ENCODE results near the gene ARHGEF26. TPM values are rescaled to one million over a fixed set of nuclear protein-coding genes. Genes with fewer than 3 reads are reported as not detected.

Gene ARHGEF26
- total RNA-seq, 2 experiments from 2014 or later: 0.25 to 0.45 TPM

DNA sequence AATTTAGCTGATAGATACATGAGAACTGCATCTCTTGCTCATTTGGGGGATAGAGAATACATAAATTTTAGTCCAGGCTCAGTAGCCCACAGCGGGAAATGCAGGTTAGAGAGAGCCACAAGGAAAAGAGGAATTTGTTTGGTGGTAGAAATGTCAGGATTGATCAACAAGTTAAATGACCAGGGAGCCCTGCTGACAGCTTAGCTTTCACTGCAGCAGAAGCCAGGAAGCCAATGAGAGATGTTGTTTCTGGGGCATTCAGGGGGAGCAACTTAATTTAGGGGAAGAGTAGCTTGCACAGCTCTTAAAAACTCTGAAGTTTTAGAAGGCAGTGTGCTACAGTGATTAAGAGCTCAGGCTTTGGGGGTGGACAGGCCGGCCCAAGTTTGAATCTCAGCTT lies 22.7 kb downstream of the ARHGEF26 start:
- intact Hi-C loops (cut with micrococcal nuclease): no loop called here
- no peak overlapping the region for H3K4me3 Mint-ChIP-seq
- H3K4me1 Mint-ChIP-seq (ENCODE audit: low read depth): no peaks in the 10 kb centered on the region
- DNase-seq: no peak
- peaks cover 9% of the 10 kb centered on the region for H3K27me3 Mint-ChIP-seq (ENCODE audit: low read depth)
- H3K9me3 Mint-ChIP-seq: no peaks in the 10 kb centered on the region
- H3K27ac Mint-ChIP-seq: no peak overlapping the region
- CTCF ChIA-PET: no interaction called here
- H3K36me3 Mint-ChIP-seq (ENCODE audit: low read depth): no peaks in the 10 kb centered on the region

- CTCF ChIA-PET: interaction anchor here (0.7 kb wide), 1 partner anchor 188 kb away, joined by 3 read pairs; no protein-coding TSS in a partner anchor
- H3K4me1 Mint-ChIP-seq (ENCODE audit: low read depth): no peaks in the 10 kb centered on the region
- H3K36me3 Mint-ChIP-seq (ENCODE audit: low read depth): no peaks in the 10 kb centered on the region
- intact Hi-C loops (cut with micrococcal nuclease): no loop called here
- no peak overlapping the region for H3K4me3 Mint-ChIP-seq
- H3K9me3 Mint-ChIP-seq: no peaks in the 10 kb centered on the region
- H3K27me3 Mint-ChIP-seq (ENCODE audit: low read depth): peaks cover 8% of the 10 kb centered on the region
- no peak for DNase-seq
- H3K27ac Mint-ChIP-seq: no peak overlapping the region
These were observed 23.8 kb downstream of the ARHGEF26 start for GRCh38 chr3:154144825-154145465.

GRCh38 chr3:154148541-154148940 lies 27.4 kb downstream of the ARHGEF26 start:
- CTCF ChIA-PET: no interaction called here
- no peaks in the 10 kb centered on the region for H3K4me1 Mint-ChIP-seq (ENCODE audit: low read depth)

DNA sequence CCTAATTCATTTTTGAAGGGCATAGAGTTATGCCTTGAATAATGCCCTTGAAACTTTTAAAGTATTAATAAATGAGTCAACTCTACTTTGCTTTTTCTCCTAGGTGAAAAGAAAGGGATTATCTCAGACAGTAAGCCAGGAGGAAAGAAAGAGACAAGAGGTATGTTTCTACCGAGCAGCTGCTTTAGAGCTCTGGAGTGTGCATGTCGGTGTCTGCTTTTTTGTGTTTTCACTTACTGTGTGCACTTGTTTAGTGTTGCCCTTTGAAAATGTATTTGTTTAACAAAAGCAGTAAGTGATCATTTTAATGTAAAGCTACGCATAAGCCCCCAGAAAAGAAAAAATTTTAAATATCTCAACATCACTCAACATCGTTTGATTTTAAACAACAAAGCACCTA lies 28.1 kb downstream of the ARHGEF26 start:
- Mint-ChIP-seq H3K36me3 (ENCODE audit: low read depth) (no peaks in the 10 kb centered on the region), H3K4me3 (no peak overlapping the region), H3K4me1 (ENCODE audit: low read depth) (no peaks in the 10 kb centered on the region), H3K27ac (no peak overlapping the region), H3K9me3 (no peaks in the 10 kb centered on the region), H3K27me3 (ENCODE audit: low read depth) (peaks cover 5% of the 10 kb centered on the region)
- no peak for DNase-seq
- intact Hi-C loops (cut with micrococcal nuclease): no loop called here
- CTCF ChIA-PET: no interaction called here

More at GRCh38 chr3:154148541-154148940, 27.4 kb downstream of the ARHGEF26 start:
- H3K27ac Mint-ChIP-seq: no peak overlapping the region
- H3K36me3 Mint-ChIP-seq (ENCODE audit: low read depth): no peaks in the 10 kb centered on the region
- H3K4me3 Mint-ChIP-seq: no peak overlapping the region
- intact Hi-C loops (cut with micrococcal nuclease): no loop called here
- H3K27me3 Mint-ChIP-seq (ENCODE audit: low read depth): peaks cover 5% of the 10 kb centered on the region
- no peaks in the 10 kb centered on the region for H3K9me3 Mint-ChIP-seq
- no peak for DNase-seq

GRCh38 chr3:154151969-154152368 lies 30.8 kb downstream of the ARHGEF26 start:
- H3K36me3 Mint-ChIP-seq (ENCODE audit: low read depth): no peaks in the 10 kb centered on the region
- no peak overlapping the region for H3K4me3 Mint-ChIP-seq
- CTCF ChIA-PET: no interaction called here
- intact Hi-C loops (cut with micrococcal nuclease): no loop called here
- H3K27ac Mint-ChIP-seq: no peak overlapping the region
- no peak for DNase-seq
- no peaks in the 10 kb centered on the region for H3K4me1 Mint-ChIP-seq (ENCODE audit: low read depth)
- H3K27me3 Mint-ChIP-seq (ENCODE audit: low read depth): no peaks in the 10 kb centered on the region
- H3K9me3 Mint-ChIP-seq: no peaks in the 10 kb centered on the region

- CTCF ChIA-PET: no interaction called here
- H3K4me1 Mint-ChIP-seq (ENCODE audit: low read depth): no peaks in the 10 kb centered on the region
- H3K27me3 Mint-ChIP-seq (ENCODE audit: low read depth): peaks cover 3% of the 10 kb centered on the region
- intact Hi-C loops (cut with micrococcal nuclease): no loop called here
- no peaks in the 10 kb centered on the region for H3K9me3 Mint-ChIP-seq
- no peak for DNase-seq
- H3K36me3 Mint-ChIP-seq (ENCODE audit: low read depth): no peaks in the 10 kb centered on the region
- no peak overlapping the region for H3K27ac Mint-ChIP-seq
- H3K4me3 Mint-ChIP-seq: no peak overlapping the region
These were observed 31.6 kb downstream of the ARHGEF26 start for GRCh38 chr3:154152741-154153140.

- Mint-ChIP-seq H3K27ac (no peak overlapping the region), H3K9me3 (no peaks in the 10 kb centered on the region)
- CTCF ChIA-PET: no interaction called here
These were observed 35.3 kb downstream of the ARHGEF26 start for GRCh38 chr3:154156530-154156929.

DNA sequence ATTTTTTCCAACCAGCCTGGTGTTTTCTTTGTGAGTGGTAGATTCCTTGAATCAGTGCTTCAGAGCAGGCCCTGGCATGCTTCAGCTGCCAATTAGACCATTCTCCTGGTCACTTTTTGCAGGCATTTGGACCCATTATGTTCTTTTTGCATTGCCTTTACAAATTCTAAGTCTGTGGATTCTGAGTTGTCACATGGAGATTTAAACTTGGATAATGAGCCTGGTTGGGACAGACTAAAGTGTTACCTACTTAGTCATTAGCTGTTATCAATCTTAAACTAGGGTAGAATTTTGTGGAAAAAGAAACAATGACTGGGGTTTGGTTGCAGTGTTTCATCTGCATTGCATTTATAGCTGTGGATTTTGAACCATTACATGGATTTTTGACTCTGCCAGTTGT lies 40.6 kb downstream of the ARHGEF26 start:
- Mint-ChIP-seq H3K36me3 (ENCODE audit: low read depth) (no peaks in the 10 kb centered on the region), H3K27ac (no peak overlapping the region), H3K27me3 (ENCODE audit: low read depth) (peaks cover 7% of the 10 kb centered on the region), H3K4me3 (no peak overlapping the region), H3K4me1 (ENCODE audit: low read depth) (no peaks in the 10 kb centered on the region), H3K9me3 (no peaks in the 10 kb centered on the region)
- DNase-seq: no peak
- intact Hi-C loops (cut with micrococcal nuclease): no loop called here
- CTCF ChIA-PET: no interaction called here

More at GRCh38 chr3:154156530-154156929, 35.3 kb downstream of the ARHGEF26 start:
- intact Hi-C loops (cut with micrococcal nuclease): no loop called here
- H3K36me3 Mint-ChIP-seq (ENCODE audit: low read depth): no peaks in the 10 kb centered on the region
- no peaks in the 10 kb centered on the region for H3K4me1 Mint-ChIP-seq (ENCODE audit: low read depth)
- H3K27me3 Mint-ChIP-seq (ENCODE audit: low read depth): peaks cover 7% of the 10 kb centered on the region
- no peak for DNase-seq
- no peak overlapping the region for H3K4me3 Mint-ChIP-seq

DNA sequence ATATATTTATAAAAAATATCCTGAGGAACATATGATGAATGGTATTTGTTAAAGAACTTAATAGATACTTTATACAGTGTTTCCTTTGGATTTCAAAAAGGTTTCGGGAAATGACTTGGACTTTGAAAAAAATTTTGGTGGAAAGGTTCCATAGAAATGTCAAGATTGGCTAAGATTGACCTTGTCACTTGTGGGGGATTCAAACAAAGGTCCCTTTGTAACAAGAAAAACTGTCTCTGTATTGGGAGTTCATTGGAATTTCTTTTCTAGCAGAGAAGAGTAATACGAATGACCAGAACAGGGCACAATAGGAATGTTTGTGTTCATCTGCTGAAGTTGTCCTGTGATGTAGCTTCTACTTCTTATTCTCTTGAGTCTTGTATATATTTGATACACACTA lies 43.2 kb downstream of the ARHGEF26 start:
- CTCF ChIA-PET: no interaction called here
- no peak overlapping the region for H3K4me3 Mint-ChIP-seq

GRCh38 chr3:154168998-154169795 lies 48.0 kb downstream of the ARHGEF26 start:
- Mint-ChIP-seq H3K4me3 (no peak overlapping the region), H3K4me1 (ENCODE audit: low read depth) (no peaks in the 10 kb centered on the region), H3K27ac (no peak overlapping the region), H3K9me3 (no peaks in the 10 kb centered on the region), H3K36me3 (ENCODE audit: low read depth) (no peaks in the 10 kb centered on the region), H3K27me3 (ENCODE audit: low read depth) (peaks cover 17% of the 10 kb centered on the region)
- intact Hi-C loops (cut with micrococcal nuclease): no loop called here
- CTCF ChIA-PET: no interaction called here
- no peak for DNase-seq

More for the DNA sequence above, 43.2 kb downstream of the ARHGEF26 start:
- H3K27me3 Mint-ChIP-seq (ENCODE audit: low read depth): peaks cover 6% of the 10 kb centered on the region
- no peak overlapping the region for H3K27ac Mint-ChIP-seq
- H3K9me3 Mint-ChIP-seq: no peaks in the 10 kb centered on the region
- intact Hi-C loops (cut with micrococcal nuclease): no loop called here
- no peaks in the 10 kb centered on the region for H3K4me1 Mint-ChIP-seq (ENCODE audit: low read depth)
- no peak for DNase-seq
- no peaks in the 10 kb centered on the region for H3K36me3 Mint-ChIP-seq (ENCODE audit: low read depth)

DNA sequence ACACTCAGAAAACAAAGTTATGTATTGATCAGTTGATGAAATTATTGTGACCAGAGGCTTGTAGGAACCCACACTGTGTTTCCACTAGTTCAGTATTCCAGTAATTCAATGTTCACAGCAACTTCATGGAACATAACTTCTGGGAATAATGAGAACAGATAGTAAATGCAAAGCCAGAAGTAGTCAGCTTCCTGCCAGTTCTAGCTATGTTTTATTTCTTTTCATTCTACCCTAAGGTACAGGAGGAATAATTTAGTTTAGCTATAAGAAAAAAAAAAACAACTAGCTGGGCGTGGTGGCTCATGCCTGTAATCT lies 48.6 kb downstream of the ARHGEF26 start:
- Mint-ChIP-seq H3K4me3 (no peak overlapping the region), H3K4me1 (ENCODE audit: low read depth) (no peaks in the 10 kb centered on the region), H3K27ac (no peak overlapping the region), H3K9me3 (no peaks in the 10 kb centered on the region), H3K27me3 (ENCODE audit: low read depth) (peaks cover 17% of the 10 kb centered on the region), H3K36me3 (ENCODE audit: low read depth) (no peaks in the 10 kb centered on the region)
- intact Hi-C loops (cut with micrococcal nuclease): no loop called here
- CTCF ChIA-PET: no interaction called here
- no peak for DNase-seq

GRCh38 chr3:154170300-154170699 lies 49.1 kb downstream of the ARHGEF26 start:
- no peaks in the 10 kb centered on the region for H3K9me3 Mint-ChIP-seq
- CTCF ChIA-PET: no interaction called here
- H3K4me3 Mint-ChIP-seq: no peak overlapping the region
- no peaks in the 10 kb centered on the region for H3K4me1 Mint-ChIP-seq (ENCODE audit: low read depth)
- DNase-seq: no peak
- H3K27me3 Mint-ChIP-seq (ENCODE audit: low read depth): peaks cover 17% of the 10 kb centered on the region
- no peak overlapping the region for H3K27ac Mint-ChIP-seq
- intact Hi-C loops (cut with micrococcal nuclease): no loop called here
- no peaks in the 10 kb centered on the region for H3K36me3 Mint-ChIP-seq (ENCODE audit: low read depth)

DNA sequence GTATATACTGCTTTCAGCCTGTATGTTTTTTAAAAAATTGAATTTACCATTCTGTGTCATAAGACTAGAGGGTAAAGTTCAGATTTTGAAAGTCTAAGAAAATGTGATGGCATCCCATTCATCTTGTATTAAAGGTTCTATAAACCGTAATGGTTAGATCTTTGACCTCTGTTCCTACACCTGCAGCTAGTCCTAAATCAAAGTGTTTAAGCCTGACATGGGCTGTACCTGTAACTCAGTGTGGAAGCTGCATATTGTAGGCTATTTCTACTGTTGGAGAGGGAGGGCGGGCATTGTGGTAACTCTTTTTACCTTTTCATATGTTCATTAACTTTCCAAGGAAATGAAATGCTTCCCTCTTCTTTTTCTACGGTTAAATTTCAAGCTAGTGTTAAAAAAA lies 53.9 kb downstream of the ARHGEF26 start:
- peaks cover 16% of the 10 kb centered on the region for H3K27me3 Mint-ChIP-seq (ENCODE audit: low read depth)
- CTCF ChIA-PET: no interaction called here
- DNase-seq: no peak
- no peaks in the 10 kb centered on the region for H3K9me3 Mint-ChIP-seq
- intact Hi-C loops (cut with micrococcal nuclease): no loop called here
- no peak overlapping the region for H3K4me3 Mint-ChIP-seq
- no peak overlapping the region for H3K27ac Mint-ChIP-seq
- H3K4me1 Mint-ChIP-seq (ENCODE audit: low read depth): no peaks in the 10 kb centered on the region
- H3K36me3 Mint-ChIP-seq (ENCODE audit: low read depth): no peaks in the 10 kb centered on the region
